ENCODE data around the gene SLC22A15. TPM values are rescaled to one million over a fixed set of nuclear protein-coding genes. Genes with fewer than 3 reads are reported as not detected.

The SLC22A15 gene
- polyA plus RNA-seq, 2 of the 4 experiments (the other 2 are of a cell fraction): 0.81 to 2.5 TPM

- no peaks in the 10 kb centered on the region for H3K9me3 ChIP-seq
- no peak overlapping the region for H3K4me3 ChIP-seq
- ATAC-seq (no peak), DNase-seq (ENCODE audit: low read depth in 1 of 2, low spot score in 1 of 2) (no peak), FAIRE-seq (no peak)
- ChIA-PET CTCF (no interaction called here), POLR2A (no interaction called here)
- no peak overlapping the region for H3K27ac ChIP-seq
- H3K4me1 ChIP-seq: no peaks in the 10 kb centered on the region
- no peak overlapping the region for H3K4me2 ChIP-seq
- WGBS (ENCODE audit: missing lambda C conversion rate): 13% methylated on average over 1 of the region's 1 CpG
- TF ChIP-seq, protein P1, sequence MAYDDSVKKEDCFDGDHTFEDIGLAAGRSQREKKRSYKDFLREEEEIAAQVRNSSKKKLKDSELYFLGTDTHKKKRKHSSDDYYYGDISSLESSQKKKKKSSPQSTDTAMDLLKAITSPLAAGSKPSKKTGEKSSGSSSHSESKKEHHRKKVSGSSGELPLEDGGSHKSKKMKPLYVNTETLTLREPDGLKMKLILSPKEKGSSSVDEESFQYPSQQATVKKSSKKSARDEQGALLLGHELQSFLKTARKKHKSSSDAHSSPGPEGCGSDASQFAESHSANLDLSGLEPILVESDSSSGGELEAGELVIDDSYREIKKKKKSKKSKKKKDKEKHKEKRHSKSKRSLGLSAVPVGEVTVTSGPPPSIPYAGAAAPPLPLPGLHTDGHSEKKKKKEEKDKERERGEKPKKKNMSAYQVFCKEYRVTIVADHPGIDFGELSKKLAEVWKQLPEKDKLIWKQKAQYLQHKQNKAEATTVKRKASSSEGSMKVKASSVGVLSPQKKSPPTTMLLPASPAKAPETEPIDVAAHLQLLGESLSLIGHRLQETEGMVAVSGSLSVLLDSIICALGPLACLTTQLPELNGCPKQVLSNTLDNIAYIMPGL (CRISPR knock-in tag; IDR thresholded peaks at IDR 0.05; ENCODE audit: borderline replicate concordance): no peak
- TF ChIP-seq KDM5A (IDR thresholded peaks at IDR 0.05) (no peak), CBX2 (IDR thresholded peaks at IDR 0.05; ENCODE audit: borderline replicate concordance, low read depth) (no peak), SMC3 (IDR thresholded peaks at IDR 0.05) (no peak), ZNF302 (CRISPR knock-in tag; IDR thresholded peaks at IDR 0.05) (no peak), CEBPB (IDR thresholded peaks at IDR 0.05) (no peak)
These were observed 21.1 kb upstream of the SLC22A15 start for GRCh38 chr1:115955228-115955627.

DNA sequence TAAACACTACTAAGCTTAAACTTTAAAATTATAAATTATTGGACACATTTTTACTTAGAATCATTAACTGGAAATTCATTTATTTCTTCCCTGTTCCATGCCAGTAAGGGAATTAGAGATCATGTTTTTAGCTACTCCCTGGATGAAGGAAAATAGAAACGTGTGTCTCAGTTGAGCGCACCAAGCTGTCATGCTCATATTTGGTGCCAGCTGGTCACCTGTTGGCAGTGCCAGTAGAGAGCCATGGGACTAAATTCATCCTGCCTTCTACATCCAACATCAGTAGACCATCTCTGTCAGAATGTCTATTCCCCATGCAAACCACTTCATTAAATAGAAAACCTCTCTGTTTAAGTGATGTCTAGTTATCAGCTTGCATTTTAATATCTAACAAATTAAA is 17.4 kb upstream of the SLC22A15 start:
- FAIRE-seq (no peak), DNase-seq (ENCODE audit: low read depth in 1 of 2, low spot score in 1 of 2) (no peak), ATAC-seq (no peak)
- no peak overlapping the region for H3K4me3 ChIP-seq
- no peak overlapping the region for H3K4me2 ChIP-seq
- WGBS (ENCODE audit: missing lambda C conversion rate): 45% methylated on average over 2 of the region's 2 CpGs
- TF ChIP-seq, protein P2, sequence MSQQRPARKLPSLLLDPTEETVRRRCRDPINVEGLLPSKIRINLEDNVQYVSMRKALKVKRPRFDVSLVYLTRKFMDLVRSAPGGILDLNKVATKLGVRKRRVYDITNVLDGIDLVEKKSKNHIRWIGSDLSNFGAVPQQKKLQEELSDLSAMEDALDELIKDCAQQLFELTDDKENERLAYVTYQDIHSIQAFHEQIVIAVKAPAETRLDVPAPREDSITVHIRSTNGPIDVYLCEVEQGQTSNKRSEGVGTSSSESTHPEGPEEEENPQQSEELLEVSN (IDR thresholded peaks at IDR 0.05; ENCODE audit: borderline replicate concordance, low read depth): no peak
- TF ChIP-seq HOXB13 (CRISPR knock-in tag; IDR thresholded peaks at IDR 0.05; ENCODE audit: low read depth): no peak
- no peak for TF ChIP-seq CBX8 (IDR thresholded peaks at IDR 0.05)
- no peak for TF ChIP-seq RNF2 (IDR thresholded peaks at IDR 0.05; ENCODE audit: borderline replicate concordance, low read depth)
- TF ChIP-seq KDM5A (IDR thresholded peaks at IDR 0.05): no peak
- TF ChIP-seq HOXA7 (CRISPR knock-in tag; IDR thresholded peaks at IDR 0.05): no peak
- no peak for TF ChIP-seq CBX2 (IDR thresholded peaks at IDR 0.05; ENCODE audit: borderline replicate concordance, low read depth)
- no peak for TF ChIP-seq CHD4 (IDR thresholded peaks at IDR 0.05; ENCODE audit: borderline replicate concordance)
- TF ChIP-seq ZNF302 (CRISPR knock-in tag; IDR thresholded peaks at IDR 0.05): no peak
- no peak for TF ChIP-seq SMC3 (IDR thresholded peaks at IDR 0.05)
- no peak for TF ChIP-seq RFX5 (IDR thresholded peaks at IDR 0.05)
- TF ChIP-seq NFE2L2 (conservative IDR thresholded peaks at IDR 0.05; ENCODE audit: low read length): no peak
- TF ChIP-seq ZFP36 (IDR thresholded peaks at IDR 0.05; ENCODE audit: borderline replicate concordance, partially characterized antibody): no peak
- TF ChIP-seq HOXB5 (CRISPR knock-in tag; IDR thresholded peaks at IDR 0.05): no peak
- no peak for TF ChIP-seq MAFK (IDR thresholded peaks at IDR 0.05; ENCODE audit: partially characterized antibody)
- no peak for TF ChIP-seq RARB (CRISPR knock-in tag; IDR thresholded peaks at IDR 0.05)
- TF ChIP-seq RAD21 (conservative IDR thresholded peaks at IDR 0.05 in 1 of 2, IDR thresholded peaks at IDR 0.05 in 1 of 2): no peak
- no peak for TF ChIP-seq CEBPB (IDR thresholded peaks at IDR 0.05)
- no peak for TF ChIP-seq ZC3H11A (IDR thresholded peaks at IDR 0.05)
- TF ChIP-seq, protein P3, sequence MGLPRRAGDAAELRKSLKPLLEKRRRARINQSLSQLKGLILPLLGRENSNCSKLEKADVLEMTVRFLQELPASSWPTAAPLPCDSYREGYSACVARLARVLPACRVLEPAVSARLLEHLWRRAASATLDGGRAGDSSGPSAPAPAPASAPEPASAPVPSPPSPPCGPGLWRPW (IDR thresholded peaks at IDR 0.05): no peak
- CTCF ChIA-PET: interaction anchor here (0.8 kb wide), 1 partner anchor 22 kb away, joined by 5 read pairs; no protein-coding TSS in a partner anchor
- H3K9me3 ChIP-seq: no peaks in the 10 kb centered on the region
- no peaks in the 10 kb centered on the region for H3K4me1 ChIP-seq
- no peak overlapping the region for H3K27ac ChIP-seq
- POLR2A ChIA-PET: no interaction called here

GRCh38 chr1:115969509-115969908 is 6.8 kb upstream of the SLC22A15 start:
- TF ChIP-seq MYC (IDR thresholded peaks at IDR 0.05; ENCODE audit: borderline replicate concordance, low read length) (no peak), ATOH8 (CRISPR knock-in tag; IDR thresholded peaks at IDR 0.05; ENCODE audit: low read depth) (no peak), HOXB13 (CRISPR knock-in tag; IDR thresholded peaks at IDR 0.05; ENCODE audit: low read depth) (no peak), MAFK (IDR thresholded peaks at IDR 0.05; ENCODE audit: partially characterized antibody) (no peak), ZC3H11A (IDR thresholded peaks at IDR 0.05) (no peak), KDM5A (IDR thresholded peaks at IDR 0.05) (no peak), MAX (IDR thresholded peaks at IDR 0.05) (no peak), BHLHE40 (IDR thresholded peaks at IDR 0.05; ENCODE audit: low read depth, low read length) (no peak), FOSB (CRISPR knock-in tag; IDR thresholded peaks at IDR 0.05) (no peak), ZFP36 (IDR thresholded peaks at IDR 0.05; ENCODE audit: borderline replicate concordance, partially characterized antibody) (no peak), JUNB (IDR thresholded peaks at IDR 0.05) (no peak)
- ATAC-seq (no peak), DNase-seq (ENCODE audit: low read depth in 1 of 2, low spot score in 1 of 2) (no peak), FAIRE-seq (no peak)
- 43% methylated on average over 2 of the region's 2 CpGs for WGBS (ENCODE audit: missing lambda C conversion rate)
- Histone ChIP-seq H3K27ac (no peak overlapping the region), H3K9me3 (no peaks in the 10 kb centered on the region), H3K4me3 (no peak overlapping the region), H3K4me1 (no peaks in the 10 kb centered on the region), H3K4me2 (no peak overlapping the region)
- ChIA-PET POLR2A (no interaction called here), CTCF (no interaction called here)

All from A549 (cell line).